ENCODE results near the gene SLC17A9. TPM values are rescaled to one million over a fixed set of nuclear protein-coding genes. Genes with fewer than 3 reads are reported as not detected.

The SLC17A9 gene
- total and polyA plus RNA-seq, 2 donors (not counting 1 experiment from before 2014, with no cell fraction given): 33.0 to 141 TPM

DNA sequence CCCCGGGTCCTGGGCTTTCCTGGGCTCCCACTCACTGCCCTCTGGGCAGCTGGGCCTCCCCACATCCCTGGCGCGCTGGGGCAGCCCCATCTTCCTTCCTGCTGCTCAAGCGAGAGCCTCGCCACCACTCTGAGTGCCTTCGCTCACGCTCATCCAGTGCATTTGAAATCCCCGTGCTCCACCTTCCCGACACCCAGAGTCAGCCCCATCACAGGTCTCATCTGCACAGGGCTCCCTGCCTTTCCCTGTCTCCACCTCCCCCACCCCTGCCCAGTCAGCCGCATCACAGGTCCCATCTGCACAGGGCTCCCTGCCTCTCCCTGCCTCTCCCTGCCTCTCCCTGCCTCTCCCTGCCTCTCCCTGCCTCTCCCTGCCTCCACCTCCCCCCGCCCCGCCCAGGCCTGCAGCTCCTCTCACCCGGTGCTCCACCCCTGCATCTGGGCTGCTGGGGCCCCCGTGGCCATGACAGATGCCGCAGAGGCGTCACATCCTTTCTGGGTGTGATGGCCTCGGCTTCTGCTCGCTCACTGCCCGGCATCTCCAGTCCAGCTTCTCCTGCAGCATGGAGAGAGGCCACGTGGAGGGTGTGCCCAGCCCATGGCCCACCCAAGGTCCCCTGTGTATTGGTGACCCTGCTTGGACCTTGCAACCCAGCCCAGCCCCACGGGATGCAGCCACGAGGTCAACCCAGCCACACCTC, 63.3 kb downstream of the SLC17A9 start:
- Histone ChIP-seq H4K20me1 (ENCODE audit: control insufficient read depth, insufficient read depth, low read length, poor library complexity, severe bottlenecking) (no peaks in the 10 kb centered on the region), H3K79me2 (ENCODE audit: control insufficient read depth, insufficient read depth, low read length) (no peaks in the 10 kb centered on the region), H3K27me3 (replicated peaks in 1 of 4; ENCODE audit: control extremely low read depth in 1 of 4, control insufficient read depth in 3 of 4, insufficient read depth in 4 of 4, low read length in 3 of 4) (peaks cover 0 to 58% (median 20%) of the 10 kb centered on the region in 4 experiments), H3K4me2 (replicated peaks; ENCODE audit: low read depth, low read length, poor library complexity, severe bottlenecking) (no peak overlapping the region), H3K36me3 (replicated peaks in 1 of 2; ENCODE audit: control extremely low read depth in 1 of 2, control insufficient read depth in 1 of 2, extremely low read depth in 1 of 2, insufficient read depth in 2 of 2, low read length in 1 of 2) (no peaks in the 10 kb centered on the region), H3K9me3 (ENCODE audit: control extremely low read depth in 1 of 3, control insufficient read depth in 2 of 3, insufficient read depth in 1 of 3, low read length in 2 of 3) (peaks cover 0 to 47% (median 16%) of the 10 kb centered on the region in 3 donors), H3K4me3 (ENCODE audit: control extremely low read depth in 1 of 5, extremely low read depth in 1 of 5, insufficient read depth in 1 of 5, low read depth in 2 of 5, low read length in 4 of 5) (no peak overlapping the region), H3K9ac (ENCODE audit: low read length) (no peak overlapping the region), H2AFZ (ENCODE audit: insufficient read depth, low read depth, low read length, poor library complexity, severe bottlenecking) (no peak overlapping the region), H3K4me1 (ENCODE audit: control insufficient read depth in 2 of 2, insufficient read depth in 2 of 2, low read length in 2 of 2) (no peaks in the 10 kb centered on the region), H3K27ac (ENCODE audit: low read length in 2 of 2) (no peak overlapping the region)
- WGBS (ENCODE audit: insufficient coverage): 76% methylated on average over 19 of the region's 22 CpGs
- peaks cover 1% of the 10 kb centered on the region for H3K4me1 Mint-ChIP-seq
- ChIA-PET CTCF (interaction anchor here (2.5 kb wide), 1 partner anchor 43 kb away, joined by 8 read pairs; no protein-coding TSS in a partner anchor), POLR2A (no interaction called here)
- peaks cover 5% of the 10 kb centered on the region for H3K9me3 Mint-ChIP-seq (ENCODE audit: insufficient read depth)
- H3K27me3 Mint-ChIP-seq: peaks cover 60% of the 10 kb centered on the region
- no peak overlapping the region for H3K4me3 Mint-ChIP-seq
- TF ChIP-seq, protein P1, sequence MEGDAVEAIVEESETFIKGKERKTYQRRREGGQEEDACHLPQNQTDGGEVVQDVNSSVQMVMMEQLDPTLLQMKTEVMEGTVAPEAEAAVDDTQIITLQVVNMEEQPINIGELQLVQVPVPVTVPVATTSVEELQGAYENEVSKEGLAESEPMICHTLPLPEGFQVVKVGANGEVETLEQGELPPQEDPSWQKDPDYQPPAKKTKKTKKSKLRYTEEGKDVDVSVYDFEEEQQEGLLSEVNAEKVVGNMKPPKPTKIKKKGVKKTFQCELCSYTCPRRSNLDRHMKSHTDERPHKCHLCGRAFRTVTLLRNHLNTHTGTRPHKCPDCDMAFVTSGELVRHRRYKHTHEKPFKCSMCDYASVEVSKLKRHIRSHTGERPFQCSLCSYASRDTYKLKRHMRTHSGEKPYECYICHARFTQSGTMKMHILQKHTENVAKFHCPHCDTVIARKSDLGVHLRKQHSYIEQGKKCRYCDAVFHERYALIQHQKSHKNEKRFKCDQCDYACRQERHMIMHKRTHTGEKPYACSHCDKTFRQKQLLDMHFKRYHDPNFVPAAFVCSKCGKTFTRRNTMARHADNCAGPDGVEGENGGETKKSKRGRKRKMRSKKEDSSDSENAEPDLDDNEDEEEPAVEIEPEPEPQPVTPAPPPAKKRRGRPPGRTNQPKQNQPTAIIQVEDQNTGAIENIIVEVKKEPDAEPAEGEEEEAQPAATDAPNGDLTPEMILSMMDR (IDR thresholded peaks at IDR 0.05): no peak
- TF ChIP-seq EZH2 (IDR thresholded peaks at IDR 0.05; ENCODE audit: borderline replicate concordance, insufficient read depth, low read depth, low read length, poor library complexity, severe bottlenecking): no peak
- DNase-seq (no peak), ATAC-seq (ENCODE audit: low read depth) (no peak)
- H3K27ac Mint-ChIP-seq: no peak overlapping the region
- intact Hi-C loops (cut with micrococcal nuclease): no loop called here

DNA sequence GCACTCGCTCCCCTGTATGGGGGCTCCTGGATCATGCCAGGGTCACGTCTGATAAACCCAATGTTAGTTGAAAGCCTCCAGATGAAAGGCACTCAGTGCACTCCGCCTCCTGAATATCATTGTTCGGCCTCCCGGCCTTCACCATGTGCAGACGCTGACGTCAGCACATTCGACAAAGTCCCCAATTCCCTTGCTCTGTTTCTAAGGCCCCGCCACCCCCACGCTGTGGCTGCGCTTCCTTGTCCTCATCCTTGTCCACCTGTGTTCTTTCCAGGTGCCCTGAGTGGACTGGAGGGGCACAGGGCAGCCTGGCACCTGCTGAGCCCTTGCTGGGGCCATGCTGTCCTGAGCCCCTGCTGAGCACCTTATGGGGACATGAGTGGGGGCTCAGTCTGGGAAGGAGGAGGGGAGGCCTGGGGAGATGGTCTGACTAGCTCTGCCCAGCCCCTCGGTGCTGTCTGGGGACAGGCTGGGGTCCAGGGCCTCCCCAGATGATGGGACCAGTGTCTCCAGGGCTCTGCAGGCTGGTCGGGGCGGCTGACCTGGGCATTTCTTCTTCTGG, 64.1 kb downstream of the SLC17A9 start:
- peaks cover 5% of the 10 kb centered on the region for H3K9me3 Mint-ChIP-seq (ENCODE audit: insufficient read depth)
- Histone ChIP-seq H3K4me3 (ENCODE audit: control extremely low read depth in 1 of 5, extremely low read depth in 1 of 5, insufficient read depth in 1 of 5, low read depth in 2 of 5, low read length in 4 of 5) (no peak overlapping the region), H3K4me2 (replicated peaks; ENCODE audit: low read depth, low read length, poor library complexity, severe bottlenecking) (no peak overlapping the region), H3K27ac (ENCODE audit: low read length in 2 of 2) (no peak overlapping the region), H3K79me2 (ENCODE audit: control insufficient read depth, insufficient read depth, low read length) (no peaks in the 10 kb centered on the region), H3K27me3 (replicated peaks in 1 of 4; ENCODE audit: control extremely low read depth in 1 of 4, control insufficient read depth in 3 of 4, insufficient read depth in 4 of 4, low read length in 3 of 4) (peaks cover 0 to 51% (median 16%) of the 10 kb centered on the region in 4 experiments), H4K20me1 (ENCODE audit: control insufficient read depth, insufficient read depth, low read length, poor library complexity, severe bottlenecking) (no peaks in the 10 kb centered on the region), H3K4me1 (ENCODE audit: control insufficient read depth in 2 of 2, insufficient read depth in 2 of 2, low read length in 2 of 2) (no peaks in the 10 kb centered on the region), H3K9me3 (ENCODE audit: control extremely low read depth in 1 of 3, control insufficient read depth in 2 of 3, insufficient read depth in 1 of 3, low read length in 2 of 3) (peaks cover 0 to 49% (median 16%) of the 10 kb centered on the region in 3 donors), H3K9ac (ENCODE audit: low read length) (no peak overlapping the region), H3K36me3 (replicated peaks in 1 of 2; ENCODE audit: control extremely low read depth in 1 of 2, control insufficient read depth in 1 of 2, extremely low read depth in 1 of 2, insufficient read depth in 2 of 2, low read length in 1 of 2) (no peaks in the 10 kb centered on the region), H2AFZ (ENCODE audit: insufficient read depth, low read depth, low read length, poor library complexity, severe bottlenecking) (no peak overlapping the region)
- H3K4me1 Mint-ChIP-seq: no peaks in the 10 kb centered on the region
- intact Hi-C loops (cut with micrococcal nuclease): no loop called here
- no peak overlapping the region for H3K27ac Mint-ChIP-seq
- ATAC-seq (ENCODE audit: low read depth) (no peak), DNase-seq (no peak)
- ChIA-PET POLR2A (no interaction called here), CTCF (no interaction called here)
- WGBS (ENCODE audit: insufficient coverage): 88% methylated on average over 14 of the region's 14 CpGs
- H3K4me3 Mint-ChIP-seq: no peak overlapping the region
- no peak for TF ChIP-seq EZH2 (IDR thresholded peaks at IDR 0.05; ENCODE audit: borderline replicate concordance, insufficient read depth, low read depth, low read length, poor library complexity, severe bottlenecking)
- TF ChIP-seq, protein P1 (IDR thresholded peaks at IDR 0.05): no peak
- H3K27me3 Mint-ChIP-seq: peaks cover 59% of the 10 kb centered on the region

All from B cell (primary cell).